GM12872 (cell line): ENCODE results near the gene TSPAN9.

Source experiments
- TF ChIP-seq, protein P1 (sequence below): IDR thresholded peaks from 3 replicates; pipeline ENCODE4 v1.5.1; 2011; ENCODE audit warnings: low read depth, mild to moderate bottlenecking, low read length, moderate library complexity; ENCODE audit not compliant: insufficient read depth

The TSPAN9 gene

GRCh38 chr12:3122841-3123678 lies 45.9 kb downstream of the TSPAN9 start:
- TF ChIP-seq, protein P1, sequence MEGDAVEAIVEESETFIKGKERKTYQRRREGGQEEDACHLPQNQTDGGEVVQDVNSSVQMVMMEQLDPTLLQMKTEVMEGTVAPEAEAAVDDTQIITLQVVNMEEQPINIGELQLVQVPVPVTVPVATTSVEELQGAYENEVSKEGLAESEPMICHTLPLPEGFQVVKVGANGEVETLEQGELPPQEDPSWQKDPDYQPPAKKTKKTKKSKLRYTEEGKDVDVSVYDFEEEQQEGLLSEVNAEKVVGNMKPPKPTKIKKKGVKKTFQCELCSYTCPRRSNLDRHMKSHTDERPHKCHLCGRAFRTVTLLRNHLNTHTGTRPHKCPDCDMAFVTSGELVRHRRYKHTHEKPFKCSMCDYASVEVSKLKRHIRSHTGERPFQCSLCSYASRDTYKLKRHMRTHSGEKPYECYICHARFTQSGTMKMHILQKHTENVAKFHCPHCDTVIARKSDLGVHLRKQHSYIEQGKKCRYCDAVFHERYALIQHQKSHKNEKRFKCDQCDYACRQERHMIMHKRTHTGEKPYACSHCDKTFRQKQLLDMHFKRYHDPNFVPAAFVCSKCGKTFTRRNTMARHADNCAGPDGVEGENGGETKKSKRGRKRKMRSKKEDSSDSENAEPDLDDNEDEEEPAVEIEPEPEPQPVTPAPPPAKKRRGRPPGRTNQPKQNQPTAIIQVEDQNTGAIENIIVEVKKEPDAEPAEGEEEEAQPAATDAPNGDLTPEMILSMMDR, result no peak

GRCh38 chr12:3123729-3124128 lies 46.5 kb downstream of the TSPAN9 start:
- TF ChIP-seq, protein P1, result no peak

- TF ChIP-seq, protein P1, result no peak
Measured at GRCh38 chr12:3124917-3125316, 47.7 kb downstream of the TSPAN9 start.

GRCh38 chr12:3125674-3126073 lies 48.5 kb downstream of the TSPAN9 start:
- TF ChIP-seq, protein P1, result no peak

- TF ChIP-seq, protein P1, result no peak
Measured at GRCh38 chr12:3127832-3128231, 50.7 kb downstream of the TSPAN9 start.

DNA sequence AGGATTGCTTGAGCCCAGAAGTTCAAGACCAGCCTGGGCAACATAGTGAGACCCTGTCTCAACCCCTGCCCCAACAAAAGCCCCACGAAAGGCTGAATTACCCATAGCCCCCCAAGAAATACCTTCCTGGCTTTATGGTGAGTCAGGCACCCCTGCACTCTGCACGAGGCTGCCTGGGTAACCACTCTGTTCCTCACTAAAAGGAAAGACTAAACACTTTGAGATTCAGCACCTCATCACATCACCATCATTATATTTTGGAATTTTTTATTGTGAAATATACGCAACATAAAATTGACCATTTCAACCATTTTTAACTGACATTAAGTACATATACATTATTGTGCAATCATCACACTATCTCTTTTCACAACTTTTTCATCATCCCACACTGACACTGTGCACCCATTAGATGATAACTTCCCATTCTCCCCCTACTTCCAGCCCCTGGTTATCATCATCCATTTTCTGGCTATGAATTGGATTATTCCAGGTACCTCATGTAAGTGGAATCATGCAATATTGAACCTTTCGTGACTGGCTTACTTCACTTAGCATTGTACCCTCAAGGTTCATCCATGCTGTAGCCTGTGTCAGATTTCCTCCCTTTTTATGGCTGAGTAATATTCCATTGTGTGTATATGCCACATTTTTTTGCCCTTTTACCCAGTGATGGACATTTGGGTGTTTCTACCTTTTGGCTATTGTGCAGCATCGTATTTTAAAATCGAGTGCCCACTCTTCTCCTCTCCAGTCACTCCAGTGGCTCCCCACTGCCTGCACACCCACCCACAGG lies 51.5 kb downstream of the TSPAN9 start:
- TF ChIP-seq, protein P1, result no peak

- TF ChIP-seq, protein P1, result no peak
Measured at GRCh38 chr12:3129301-3130056, 52.3 kb downstream of the TSPAN9 start.
